Glutamatergic neuron (in vitro differentiated cells): ENCODE data around the gene HINT3. TPM values are rescaled to one million over a fixed set of nuclear protein-coding genes. Genes with fewer than 3 reads are reported as not detected.

ENCODE experiments used
- DNase-seq: peaks from one replicate; pipeline ENCODE4 v3.0.0; 2022
- H3K27ac Mint-ChIP-seq: one replicate; pipeline ENCODE4 v1.8.0; 2020; ENCODE audit warnings: mild to moderate bottlenecking, mixed read lengths, inconsistent platforms; ENCODE audit not compliant: unreplicated experiment
- H3K27me3 Mint-ChIP-seq: one replicate; pipeline ENCODE4 v1.8.0; 2020; ENCODE audit warnings: mild to moderate bottlenecking, moderate library complexity, mixed read lengths, inconsistent platforms; ENCODE audit not compliant: unreplicated experiment
- H3K36me3 Mint-ChIP-seq: one replicate; pipeline ENCODE4 v1.8.0; 2020; ENCODE audit warnings: mild to moderate bottlenecking, mixed read lengths, inconsistent platforms; ENCODE audit not compliant: unreplicated experiment
- H3K4me1 Mint-ChIP-seq: one replicate; pipeline ENCODE4 v1.8.0; 2020; ENCODE audit warnings: mild to moderate bottlenecking, low read depth, mixed read lengths, inconsistent platforms; ENCODE audit not compliant: unreplicated experiment
- H3K4me3 Mint-ChIP-seq: one replicate; pipeline ENCODE4 v1.8.0; 2020; ENCODE audit warnings: mild to moderate bottlenecking, mixed read lengths, inconsistent platforms; ENCODE audit not compliant: unreplicated experiment
- H3K9me3 Mint-ChIP-seq: one replicate; pipeline ENCODE4 v1.8.0; 2020; ENCODE audit warnings: mild to moderate bottlenecking, moderate library complexity, mixed read lengths, inconsistent platforms; ENCODE audit not compliant: unreplicated experiment
- CTCF ChIP-seq: fragments of 200-600 bp; sonication (generic); IDR thresholded peaks from one replicate; pipeline ENCODE4 v1.5.0; 2021; ENCODE audit not compliant: partially characterized antibody, unreplicated experiment
- total RNA-seq: library from RNA; stranded (reverse); fragmentation: NEBNext Ultra II Directional; extraction: Animal tissue kit (Norgen Biotek cat#: 25700); gene quantifications from one replicate; pipeline ENCODE4 v1.2.1, GENCODE V29; 2021; ENCODE audit not compliant: unreplicated experiment

Gene HINT3
- total RNA-seq, 1 donor from 2014 or later, result 18.2 TPM

- no peaks in the 10 kb centered on the region for H3K9me3 Mint-ChIP-seq
- DNase-seq, result no peak
- no peak for TF ChIP-seq CTCF
- H3K27ac Mint-ChIP-seq, result no peak overlapping the region
- H3K4me3 Mint-ChIP-seq, result no peak overlapping the region
- H3K36me3 Mint-ChIP-seq, result no peaks in the 10 kb centered on the region
- no peaks in the 10 kb centered on the region for H3K4me1 Mint-ChIP-seq
- H3K27me3 Mint-ChIP-seq, result no peaks in the 10 kb centered on the region
These were observed 71.0 kb downstream of the HINT3 start for GRCh38 chr6:126027601-126028000.

Other genes starting within 250 kb of the HINT3 start
- 2.1 TPM for gene HEY2, start 207.1 kb upstream of the HINT3 start, total RNA-seq
- 23.5 TPM for gene NCOA7, start 165.8 kb upstream of the HINT3 start, total RNA-seq
- gene TRMT11, start 29.8 kb downstream of the HINT3 start, total RNA-seq, result 27.7 TPM